OCI-LY7 (cell line): Measurements from ENCODE around the gene S100A4. TPM values are rescaled to one million over a fixed set of nuclear protein-coding genes. Genes with fewer than 3 reads are reported as not detected.

Source experiments
- BruUV-seq: library from RNA; stranded (reverse); fragments of 400-500 nt; replicated peaks from 2 replicates; lab custom pipeline; 2021; lab: Mats Ljungman, UMichigan
- CTCF ChIA-PET: fragments of 300-600 bp; sonication (Branson Sonifier 250); formaldehyde crosslinking; loops from one replicate; lab custom pipeline; 2022; ENCODE audit warnings: antibody characterized with exemption; ENCODE audit not compliant: unreplicated experiment; lab: Charles Lee
- POLR2A ChIA-PET: fragments of 300-600 bp; sonication (Branson Sonifier 250); formaldehyde crosslinking; loops from one replicate; lab custom pipeline; 2022; ENCODE audit warnings: antibody characterized with exemption; lab: Charles Lee
- DNase-seq: peaks from one replicate; pipeline ENCODE4 v3.0.0-alpha.2; 2015; ENCODE audit warnings: low spot score
- H2AFZ ChIP-seq: fragments of 200-600 bp; sonication (generic), shearing (Covaris generic); 2 replicates; pipeline ENCODE4 v1.6.1; 2014; ENCODE audit warnings: mild to moderate bottlenecking, antibody characterized with exemption, low read length, moderate library complexity
- H3K27ac ChIP-seq: fragments of 200-600 bp; sonication (generic); 2 replicates; pipeline ENCODE4 v1.5.1; 2014; ENCODE audit warnings: mixed run types, low read depth, mild to moderate bottlenecking, moderate library complexity, low read length, inconsistent platforms; ENCODE audit not compliant: poor library complexity, severe bottlenecking
- H3K36me3 ChIP-seq: fragments of 200-600 bp; sonication (generic); 2 replicates; pipeline ENCODE4 v1.6.1; 2014; ENCODE audit warnings: mild to moderate bottlenecking, antibody characterized with exemption, low read length, moderate library complexity, mixed read lengths; ENCODE audit not compliant: insufficient read depth
- H3K4me1 ChIP-seq: fragments of 200-600 bp; sonication (generic); 2 replicates; pipeline ENCODE4 v1.5.1; 2014; ENCODE audit warnings: mild to moderate bottlenecking, low read length; ENCODE audit not compliant: insufficient read depth, poor library complexity, severe bottlenecking
- H3K4me2 ChIP-seq: fragments of 200-600 bp; sonication (generic); 2 replicates; pipeline ENCODE4 v1.6.1; 2014; ENCODE audit warnings: mild to moderate bottlenecking, low read length
- H3K4me3 ChIP-seq: fragments of 200-600 bp; sonication (generic); 2 replicates; pipeline ENCODE4 v1.5.1; 2014; ENCODE audit warnings: mild to moderate bottlenecking, low read depth, low read length; ENCODE audit not compliant: poor library complexity, severe bottlenecking
- H3K79me2 ChIP-seq: fragments of 200-600 bp; sonication (generic); 2 replicates; pipeline ENCODE4 v1.6.1; 2016; ENCODE audit warnings: low read depth, mild to moderate bottlenecking, low read length, moderate library complexity, mixed read lengths; ENCODE audit not compliant: insufficient read depth
- H3K9me2 ChIP-seq: fragments of 200-600 bp; sonication (generic); 2 replicates; pipeline ENCODE4 v1.6.1; 2016; ENCODE audit warnings: mild to moderate bottlenecking, low read length, mixed read lengths; ENCODE audit not compliant: insufficient read depth
- H3K9me3 ChIP-seq: fragments of 200-600 bp; sonication (generic); 2 replicates; pipeline ENCODE4 v1.6.1; 2014; ENCODE audit warnings: mild to moderate bottlenecking, mixed run types, low read length, mixed read lengths
- H4K20me1 ChIP-seq: fragments of 200-600 bp; sonication (generic); 2 replicates; pipeline ENCODE4 v1.6.1; 2014; ENCODE audit warnings: mild to moderate bottlenecking, antibody characterized with exemption, low read length, moderate library complexity, mixed read lengths; ENCODE audit not compliant: insufficient read depth
- EZH2phosphoT487 ChIP-seq: fragments of 200-600 bp; sonication (generic); IDR thresholded peaks from 2 replicates; pipeline ENCODE4 v1.6.1; 2018; ENCODE audit warnings: low read depth, borderline replicate concordance, mild to moderate bottlenecking, mixed run types, antibody characterized with exemption, low read length, moderate library complexity, mixed read lengths
- intact Hi-C: fragments of 100-400 bp; cut with micrococcal nuclease; formaldehyde crosslinking; loops from one replicate; pipeline ENCODE4 v1.10.0; 2022; ENCODE audit not compliant: unreplicated experiment
- total RNA-seq, 2 experiments: library from RNA; depleted of rRNA in 1 of 2; stranded (reverse); fragments of >200 nt in 1 of 2; shearing (Covaris generic) in 1 of 2; gene quantifications; 2 replicates each; pipeline ENCODE4 v1.2.3, GENCODE V29; 2014 to 2022
- TF ChIP-seq, protein P1 (sequence below): fragments of 200-600 bp; sonication (generic); conservative IDR thresholded peaks from 2 replicates; pipeline ENCODE4 v1.5.1; 2014; ENCODE audit warnings: mild to moderate bottlenecking, antibody characterized with exemption, low read length, moderate library complexity, mixed read lengths

S100A4 gene
- total RNA-seq, 2 experiments from 2014 or later = 1.6 to 1.9 TPM

DNA sequence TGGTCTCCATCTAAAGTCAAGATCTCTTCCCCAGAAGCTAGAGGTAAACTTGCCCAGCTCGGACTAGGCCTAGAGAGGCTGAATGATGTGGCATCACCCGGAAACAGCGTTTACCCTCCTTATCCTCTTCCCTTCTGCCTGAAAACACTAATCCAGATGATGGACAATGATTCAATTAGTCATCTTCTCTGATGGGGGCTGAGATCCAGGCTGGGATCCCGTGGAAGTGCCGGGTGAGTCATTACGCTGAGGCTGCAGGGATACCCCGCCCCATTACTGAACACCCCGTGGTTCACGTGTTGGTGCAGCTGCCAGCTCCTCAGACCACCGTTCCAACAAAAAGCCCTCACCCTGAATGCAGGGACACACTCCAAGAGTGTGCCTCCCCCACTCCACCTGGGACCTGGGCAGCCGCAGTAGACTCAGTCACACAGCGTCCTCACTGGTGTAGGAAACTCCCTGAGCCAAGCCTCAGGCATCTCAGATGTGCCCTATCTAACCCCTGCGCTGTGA lies 11.9 kb downstream of the S100A4 start:
- intact Hi-C loops = no loop called here
- POLR2A ChIA-PET = no interaction called here

DNA sequence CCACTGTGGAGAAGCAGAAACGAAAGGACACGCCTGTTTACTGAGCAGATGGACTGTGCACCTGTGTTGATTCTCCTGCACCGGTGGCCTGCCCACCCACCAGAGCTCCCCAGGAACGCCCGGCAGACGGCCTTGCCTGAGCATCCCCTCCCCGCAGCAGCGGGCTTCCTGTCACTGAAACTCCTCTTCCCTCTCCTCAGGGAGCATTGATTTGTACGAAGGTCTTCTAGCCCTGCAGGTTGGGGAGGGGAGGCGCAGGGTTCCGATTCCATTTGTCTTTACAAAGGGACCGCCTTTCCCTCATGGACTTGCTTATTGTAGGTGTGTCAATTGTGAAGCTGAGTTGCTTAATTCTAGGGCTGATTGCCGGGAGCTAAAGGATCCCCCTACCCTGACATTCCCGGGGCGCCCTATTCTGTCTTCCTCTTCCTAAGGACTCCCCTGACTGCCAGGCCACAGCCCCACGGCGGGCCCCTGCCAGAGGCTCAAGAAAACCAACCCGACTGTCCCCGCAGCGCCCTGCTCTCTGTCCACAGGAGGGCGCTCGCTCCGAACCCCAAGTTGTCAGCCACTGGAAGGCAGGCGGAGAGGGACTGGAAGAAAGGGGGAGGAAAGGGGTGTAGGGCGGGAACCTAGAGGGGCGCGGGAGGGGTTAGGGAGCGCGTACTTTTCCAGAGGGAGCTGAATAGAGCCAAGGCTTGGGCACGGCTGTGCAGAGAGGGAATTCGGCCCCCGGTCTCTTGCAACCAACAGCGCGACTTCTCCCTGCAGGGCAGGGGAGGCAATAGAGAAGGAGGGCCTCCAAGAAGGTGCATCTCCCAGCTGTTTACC lies 12.6 kb downstream of the S100A4 start:
- Histone ChIP-seq H3K79me2 (no peaks in the 10 kb centered on the region), H3K27ac (no peak overlapping the region), H3K4me2 (no peak overlapping the region), H3K4me1 (no peaks in the 10 kb centered on the region), H2AFZ (no peak overlapping the region), H3K9me2 (no peaks in the 10 kb centered on the region), H3K36me3 (no peaks in the 10 kb centered on the region), H4K20me1 (no peaks in the 10 kb centered on the region), H3K4me3 (no peak overlapping the region), H3K9me3 (no peaks in the 10 kb centered on the region)
- POLR2A ChIA-PET = no interaction called here
- no peak for TF ChIP-seq EZH2phosphoT487
- TF ChIP-seq, protein P1, sequence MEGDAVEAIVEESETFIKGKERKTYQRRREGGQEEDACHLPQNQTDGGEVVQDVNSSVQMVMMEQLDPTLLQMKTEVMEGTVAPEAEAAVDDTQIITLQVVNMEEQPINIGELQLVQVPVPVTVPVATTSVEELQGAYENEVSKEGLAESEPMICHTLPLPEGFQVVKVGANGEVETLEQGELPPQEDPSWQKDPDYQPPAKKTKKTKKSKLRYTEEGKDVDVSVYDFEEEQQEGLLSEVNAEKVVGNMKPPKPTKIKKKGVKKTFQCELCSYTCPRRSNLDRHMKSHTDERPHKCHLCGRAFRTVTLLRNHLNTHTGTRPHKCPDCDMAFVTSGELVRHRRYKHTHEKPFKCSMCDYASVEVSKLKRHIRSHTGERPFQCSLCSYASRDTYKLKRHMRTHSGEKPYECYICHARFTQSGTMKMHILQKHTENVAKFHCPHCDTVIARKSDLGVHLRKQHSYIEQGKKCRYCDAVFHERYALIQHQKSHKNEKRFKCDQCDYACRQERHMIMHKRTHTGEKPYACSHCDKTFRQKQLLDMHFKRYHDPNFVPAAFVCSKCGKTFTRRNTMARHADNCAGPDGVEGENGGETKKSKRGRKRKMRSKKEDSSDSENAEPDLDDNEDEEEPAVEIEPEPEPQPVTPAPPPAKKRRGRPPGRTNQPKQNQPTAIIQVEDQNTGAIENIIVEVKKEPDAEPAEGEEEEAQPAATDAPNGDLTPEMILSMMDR = peak; percentile 80
- no TSS peak for BruUV-seq
- CTCF ChIA-PET = interaction anchor here (1.4 kb wide), 1 partner anchor 39 kb away, joined by 3 read pairs; no protein-coding TSS in a partner anchor
- intact Hi-C loops = no loop called here
- DNase-seq = peak; percentile 38

More for the DNA sequence above, 11.9 kb downstream of the S100A4 start:
- Histone ChIP-seq H4K20me1 (no peaks in the 10 kb centered on the region), H2AFZ (no peak overlapping the region), H3K9me3 (no peaks in the 10 kb centered on the region), H3K4me3 (no peak overlapping the region), H3K9me2 (no peaks in the 10 kb centered on the region), H3K36me3 (no peaks in the 10 kb centered on the region), H3K27ac (no peak overlapping the region), H3K79me2 (no peaks in the 10 kb centered on the region), H3K4me2 (no peak overlapping the region), H3K4me1 (no peaks in the 10 kb centered on the region)
- CTCF ChIA-PET = no interaction called here
- BruUV-seq = no TSS peak
- DNase-seq = no peak
- TF ChIP-seq EZH2phosphoT487 = no peak
- TF ChIP-seq, protein P1 = no peak

DNA sequence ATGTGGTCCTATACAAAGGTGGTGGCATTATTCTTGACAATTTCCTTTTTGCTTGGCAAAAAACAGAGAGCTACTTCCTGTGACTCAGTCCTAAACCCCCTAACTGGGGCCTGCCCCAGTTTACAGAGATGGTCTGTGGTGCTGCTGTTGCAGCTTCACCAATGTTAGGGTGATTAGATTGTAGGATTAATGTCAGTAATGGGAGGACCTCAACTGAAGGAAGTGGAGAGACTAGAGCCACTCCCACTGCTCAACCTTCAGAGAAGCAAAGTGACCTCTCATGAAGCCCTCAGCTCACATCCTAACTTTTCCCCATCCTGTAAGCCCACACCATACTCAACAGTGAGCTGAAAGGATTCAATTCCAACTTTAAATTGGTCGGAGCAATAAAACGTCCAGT lies 13.4 kb downstream of the S100A4 start:
- no peak for TF ChIP-seq EZH2phosphoT487
- TF ChIP-seq, protein P1 = no peak
- no peaks in the 10 kb centered on the region for H3K4me1 ChIP-seq
- intact Hi-C loops = no loop called here
- no peak overlapping the region for H3K4me3 ChIP-seq
- no peak overlapping the region for H3K4me2 ChIP-seq
- no peak for DNase-seq
- H3K9me3 ChIP-seq = no peaks in the 10 kb centered on the region
- ChIA-PET POLR2A (interaction anchor here (1.0 kb wide), 1 partner anchor 173 kb away, joined by 3 read pairs; no protein-coding TSS in a partner anchor), CTCF (interaction anchor here (0.5 to 1.4 kb wide), 2 partner anchors 40 to 454 kb away, joined by 3 read pairs; partner anchors contain the start of gene RAB13)
- no TSS peak for BruUV-seq
- H3K9me2 ChIP-seq = no peaks in the 10 kb centered on the region
- no peaks in the 10 kb centered on the region for H4K20me1 ChIP-seq
- H3K27ac ChIP-seq = no peak overlapping the region
- no peaks in the 10 kb centered on the region for H3K36me3 ChIP-seq
- H3K79me2 ChIP-seq = no peaks in the 10 kb centered on the region
- no peak overlapping the region for H2AFZ ChIP-seq
